GM10248 (cell line): ENCODE measurements around the gene BTBD2.
"Not testable (repeated sequence)": the region's sequence is repeated elsewhere in the genome, so short reads cannot be mapped to it uniquely, and the experiment has no call there.

Experiments used
- CTCF ChIA-PET: fragments of 300-600 bp; sonication (Branson Sonifier 250); formaldehyde crosslinking; extraction: SDS; loops from one replicate; lab custom pipeline; 2021; ENCODE audit warnings: antibody characterized with exemption; lab: Yijun Ruan, JAX
- POLR2A ChIA-PET: fragments of 350-650 bp; sonication (Branson Sonifier 250); formaldehyde crosslinking; extraction: SDS; loops from one replicate; lab custom pipeline; 2020; ENCODE audit warnings: antibody characterized with exemption; lab: Yijun Ruan, JAX
- DNase-seq: peaks from one replicate; pipeline ENCODE4 v3.0.0; 2012; ENCODE audit errors: extremely low spot score
- TF ChIP-seq, protein P1 (sequence below): IDR thresholded peaks from 2 replicates; pipeline ENCODE4 v1.5.1; 2012; ENCODE audit warnings: mild to moderate bottlenecking, low read depth; ENCODE audit errors: extremely low read depth, missing control alignments, control extremely low read depth

Gene BTBD2

GRCh38 chr19:2036424-2036823 lies 20.9 kb upstream of the BTBD2 start:
- POLR2A ChIA-PET: interaction anchor here (0.5 to 0.8 kb wide), 2 partner anchors 52 to 83 kb away, joined by 3 to 4 read pairs; no protein-coding TSS in a partner anchor
- no peak for DNase-seq
- TF ChIP-seq, protein P1, sequence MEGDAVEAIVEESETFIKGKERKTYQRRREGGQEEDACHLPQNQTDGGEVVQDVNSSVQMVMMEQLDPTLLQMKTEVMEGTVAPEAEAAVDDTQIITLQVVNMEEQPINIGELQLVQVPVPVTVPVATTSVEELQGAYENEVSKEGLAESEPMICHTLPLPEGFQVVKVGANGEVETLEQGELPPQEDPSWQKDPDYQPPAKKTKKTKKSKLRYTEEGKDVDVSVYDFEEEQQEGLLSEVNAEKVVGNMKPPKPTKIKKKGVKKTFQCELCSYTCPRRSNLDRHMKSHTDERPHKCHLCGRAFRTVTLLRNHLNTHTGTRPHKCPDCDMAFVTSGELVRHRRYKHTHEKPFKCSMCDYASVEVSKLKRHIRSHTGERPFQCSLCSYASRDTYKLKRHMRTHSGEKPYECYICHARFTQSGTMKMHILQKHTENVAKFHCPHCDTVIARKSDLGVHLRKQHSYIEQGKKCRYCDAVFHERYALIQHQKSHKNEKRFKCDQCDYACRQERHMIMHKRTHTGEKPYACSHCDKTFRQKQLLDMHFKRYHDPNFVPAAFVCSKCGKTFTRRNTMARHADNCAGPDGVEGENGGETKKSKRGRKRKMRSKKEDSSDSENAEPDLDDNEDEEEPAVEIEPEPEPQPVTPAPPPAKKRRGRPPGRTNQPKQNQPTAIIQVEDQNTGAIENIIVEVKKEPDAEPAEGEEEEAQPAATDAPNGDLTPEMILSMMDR: no peak
- CTCF ChIA-PET: no interaction called here

DNA sequence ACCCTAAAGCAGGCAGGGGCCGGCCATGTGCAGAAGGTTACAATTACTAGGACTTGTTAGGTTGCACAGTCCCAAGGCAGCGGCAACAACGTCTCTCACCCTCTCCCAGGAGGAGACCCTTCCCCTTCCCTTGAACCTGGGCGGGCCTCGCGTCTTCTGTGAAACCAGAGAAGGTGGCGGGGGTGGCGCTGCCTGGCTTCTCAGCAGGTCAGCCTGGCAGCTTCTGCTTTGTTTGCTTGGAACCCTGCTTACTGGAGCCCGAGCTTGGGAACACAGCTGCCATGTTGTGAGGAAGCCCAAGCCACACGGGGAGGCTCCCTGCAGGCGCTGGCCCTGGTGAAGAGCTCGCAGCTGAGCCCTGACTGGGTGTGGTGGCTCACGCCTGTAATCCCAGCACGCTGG lies 20.1 kb upstream of the BTBD2 start:
- POLR2A ChIA-PET: interaction anchor here (0.5 to 1.3 kb wide), 3 partner anchors 10 to 132 kb away, joined by 3 to 5 read pairs (median 4); no protein-coding TSS in a partner anchor
- DNase-seq: no peak

GRCh38 chr19:2034729-2035589 lies 19.4 kb upstream of the BTBD2 start:
- ChIA-PET POLR2A (interaction anchor here (0.5 to 1.4 kb wide), 6 partner anchors 8 to 133 kb away, joined by 3 to 5 read pairs (median 4); no protein-coding TSS in a partner anchor), CTCF (interaction anchor here (0.8 to 3.6 kb wide), 3 partner anchors 12 to 27 kb away, joined by 3 to 13 read pairs (median 4); no protein-coding TSS in a partner anchor)
- TF ChIP-seq, protein P1: no peak
- peak; percentile 78 for DNase-seq

More for the DNA sequence above, 20.1 kb upstream of the BTBD2 start:
- CTCF ChIA-PET: interaction anchor here (0.8 to 3.6 kb wide), 2 partner anchors 16 to 27 kb away, joined by 4 to 13 read pairs; no protein-coding TSS in a partner anchor
- TF ChIP-seq, protein P1: no peak

- not testable (repeated sequence) for DNase-seq
- ChIA-PET POLR2A (interaction anchor here (1.0 to 1.4 kb wide), 2 partner anchors 9 to 17 kb away, joined by 3 to 4 read pairs; no protein-coding TSS in a partner anchor), CTCF (interaction anchor here (1.3 to 3.6 kb wide), 2 partner anchors 14 to 106 kb away, joined by 3 to 13 read pairs; no protein-coding TSS in a partner anchor)
Measured at GRCh38 chr19:2034253-2034652, 18.7 kb upstream of the BTBD2 start.

DNA sequence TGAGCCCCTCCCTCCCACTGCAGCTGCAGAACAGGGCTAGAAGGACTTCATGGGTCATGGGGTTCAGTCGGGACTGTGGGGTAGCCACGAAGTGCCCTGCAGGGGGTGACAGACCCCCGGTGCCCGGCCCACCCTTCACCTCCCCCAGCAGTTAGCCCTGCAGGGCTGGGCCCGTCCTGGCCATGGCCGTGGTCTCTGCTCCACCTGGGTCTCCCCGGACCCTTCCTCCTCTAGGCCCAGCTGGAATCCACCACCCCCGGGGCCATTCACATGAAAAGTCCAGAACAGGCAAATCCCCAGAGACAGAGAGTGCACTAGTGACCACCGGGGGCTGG lies 18.3 kb upstream of the BTBD2 start:
- POLR2A ChIA-PET: interaction anchor here (0.6 to 1.4 kb wide), 3 partner anchors 9 to 1751 kb away, joined by 3 to 4 read pairs (median 3); no protein-coding TSS in a partner anchor
- CTCF ChIA-PET: interaction anchor here (1.3 to 3.6 kb wide), 2 partner anchors 14 to 105 kb away, joined by 3 to 13 read pairs; no protein-coding TSS in a partner anchor
- TF ChIP-seq, protein P1: no peak
- no peak for DNase-seq

DNA sequence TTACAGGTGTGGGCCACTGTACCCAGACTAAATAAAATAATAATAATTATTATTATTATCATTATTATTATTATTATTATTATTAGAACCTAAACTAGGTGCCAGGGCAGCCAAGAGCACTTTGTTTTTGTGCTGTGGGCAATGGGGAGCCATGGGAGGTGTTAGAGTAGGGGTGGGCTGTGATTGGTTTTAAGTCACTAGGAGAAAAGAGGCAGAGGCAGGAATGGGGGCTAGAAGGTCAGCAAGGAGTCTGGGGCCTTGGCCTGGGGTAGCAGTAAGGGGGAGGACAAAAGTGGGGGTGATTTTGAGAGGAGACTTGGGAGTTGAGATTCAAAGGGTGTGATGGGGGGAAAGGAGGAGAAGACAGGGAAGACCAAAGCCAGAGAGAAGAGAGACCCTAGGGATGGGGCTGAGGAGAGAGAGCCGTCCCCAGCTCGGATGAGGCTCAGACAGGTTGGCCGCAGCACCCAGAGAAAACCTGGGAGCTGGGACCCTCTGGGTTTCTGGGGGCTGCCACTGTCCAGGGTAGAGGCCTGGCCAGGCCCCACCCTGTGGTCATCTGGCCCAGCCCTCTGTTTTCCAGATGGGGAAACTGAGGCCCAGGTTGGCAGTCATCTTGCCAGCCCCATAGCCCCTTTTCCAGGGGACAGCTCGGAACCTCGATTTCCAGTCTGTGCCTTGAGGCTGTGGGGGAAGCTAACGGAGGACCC lies 17.8 kb upstream of the BTBD2 start:
- DNase-seq: no peak
- ChIA-PET POLR2A (interaction anchor here (0.6 kb wide), 1 partner anchor 1750 kb away, joined by 3 read pairs; no protein-coding TSS in a partner anchor), CTCF (interaction anchor here (1.3 to 3.6 kb wide), 2 partner anchors 13 to 105 kb away, joined by 3 to 13 read pairs; no protein-coding TSS in a partner anchor)
- TF ChIP-seq, protein P1: no peak
